Gastrocnemius medialis (tissue), 4 donors: ENCODE results near the gene ATE1.

ENCODE experiments used
- CTCF ChIP-seq, 5 experiments: fragments of 450-650 bp in 3 of 5; fragments of 200-600 bp in 2 of 5; sonication (generic) in 2 of 5; IDR thresholded peaks in 4 of 5; conservative IDR thresholded peaks in 1 of 5; 1 replicate in 4 of 5; 2 replicates in 1 of 5; pipeline ENCODE4 v1.5.1; 2016 to 2019; ENCODE audit warnings: antibody characterized with exemption in 5 of 5, mild to moderate bottlenecking in 3 of 5, moderate library complexity in 3 of 5
- POLR2A ChIP-seq, 2 donors: fragments of 450-650 bp; IDR thresholded peaks; one replicate each; pipeline ENCODE4 v1.6.1; 2017; ENCODE audit warnings: antibody characterized with exemption in 2 of 2, mild to moderate bottlenecking in 2 of 2, moderate library complexity in 2 of 2

GRCh38 chr10:121844537-121844936 lies 83.3 kb downstream of the ATE1 start:
- TF ChIP-seq CTCF (IDR thresholded peaks at IDR 0.05 in 4 of 5, conservative IDR thresholded peaks at IDR 0.05 in 1 of 5) (no peak), POLR2A (IDR thresholded peaks at IDR 0.05) (no peak)
